HEK293T (cell line): Measurements from ENCODE around the gene ACP4.

ENCODE experiments used
- BHLHE40 ChIP-seq: fragments of 450-650 bp; IDR thresholded peaks from 2 replicates; pipeline ENCODE4 v1.6.1; 2016; ENCODE audit warnings: mild to moderate bottlenecking, moderate library complexity, borderline replicate concordance
- FOXA1 ChIP-seq: fragments of 450-650 bp; IDR thresholded peaks from 2 replicates; pipeline ENCODE4 v1.6.1; 2016; ENCODE audit warnings: mild to moderate bottlenecking
- FOXK2 ChIP-seq: fragments of 450-650 bp; IDR thresholded peaks from 2 replicates; pipeline ENCODE4 v1.6.1; 2016; ENCODE audit warnings: mild to moderate bottlenecking
- NFRKB ChIP-seq: fragments of 450-650 bp; IDR thresholded peaks from 2 replicates; pipeline ENCODE4 v1.6.1; 2016; ENCODE audit warnings: mild to moderate bottlenecking, moderate library complexity
- SUZ12 ChIP-seq: fragments of 450-650 bp; IDR thresholded peaks from 2 replicates; pipeline ENCODE4 v1.6.1; 2016; ENCODE audit warnings: mild to moderate bottlenecking

DNA sequence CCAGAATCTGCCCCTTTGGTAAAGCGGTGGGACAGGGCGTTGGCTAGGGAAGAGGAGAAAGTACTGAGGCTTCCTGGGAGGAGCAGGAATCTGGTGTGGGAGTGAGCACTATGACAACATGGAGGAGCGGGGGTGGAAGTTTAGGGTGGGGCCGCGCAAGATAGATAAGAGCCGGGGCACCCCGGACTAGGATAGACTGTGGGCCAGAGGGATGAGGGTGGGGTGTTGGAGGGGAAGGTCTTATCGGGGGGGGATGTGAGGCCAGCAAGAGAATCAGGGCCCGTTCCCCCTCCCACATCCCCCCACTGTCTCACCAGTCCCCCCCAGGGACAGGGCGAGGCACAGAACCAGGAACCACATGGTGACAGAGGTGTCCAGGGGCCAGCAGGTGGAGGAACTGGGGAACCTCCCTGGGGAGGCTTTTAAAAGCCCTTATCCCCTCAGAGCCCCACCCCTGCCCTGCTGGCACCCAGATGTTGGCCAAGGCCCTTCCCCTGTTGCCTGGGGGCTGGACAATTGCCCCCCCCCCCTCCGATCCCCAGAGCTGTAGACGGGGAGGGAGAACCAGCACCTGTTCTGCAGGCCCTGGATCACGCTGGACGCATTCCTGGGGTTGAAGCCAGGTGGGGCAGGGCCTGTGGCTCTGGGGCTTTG, 33.3 kb downstream of the ACP4 start, which contains the start of gene KLK1:
- TF ChIP-seq FOXA1 (no peak), SUZ12 (no peak), BHLHE40 (no peak), NFRKB (no peak), FOXK2 (no peak)
